SKM-1 (cell line): Measurements from ENCODE around the gene ADSS2.

Experiments
- DNase-seq: peaks from one replicate; lab custom pipeline; 2025; ENCODE audit not compliant: unreplicated experiment; lab: John Stamatoyannopoulos, UW

The ADSS2 gene

GRCh38 chr1:244447024-244447423, 4.7 kb downstream of the ADSS2 start:
- no peak for DNase-seq

GRCh38 chr1:244445320-244446181, 6.2 kb downstream of the ADSS2 start:
- DNase-seq: no peak

- no peak for DNase-seq
These were observed 6.9 kb downstream of the ADSS2 start for GRCh38 chr1:244444854-244445253.

GRCh38 chr1:244442850-244443249, 8.9 kb downstream of the ADSS2 start:
- no peak for DNase-seq

GRCh38 chr1:244439391-244440032, 12.2 kb downstream of the ADSS2 start:
- DNase-seq: no peak

GRCh38 chr1:244437086-244437468, 14.6 kb downstream of the ADSS2 start:
- no peak for DNase-seq

GRCh38 chr1:244436336-244437085, 15.2 kb downstream of the ADSS2 start:
- no peak for DNase-seq

GRCh38 chr1:244435562-244436205, 16.0 kb downstream of the ADSS2 start:
- DNase-seq: no peak

- no peak for DNase-seq
These were observed 20.5 kb downstream of the ADSS2 start for GRCh38 chr1:244431166-244431565.

GRCh38 chr1:244429818-244430217, 21.9 kb downstream of the ADSS2 start:
- DNase-seq: no peak

- DNase-seq: no peak
These were observed 24.1 kb downstream of the ADSS2 start for GRCh38 chr1:244427647-244428046.

- DNase-seq: no peak
These were observed 26.9 kb downstream of the ADSS2 start for GRCh38 chr1:244424649-244425334.

- no peak for DNase-seq
These were observed 29.5 kb downstream of the ADSS2 start for GRCh38 chr1:244422174-244422573.

GRCh38 chr1:244419024-244419423, 32.7 kb downstream of the ADSS2 start:
- DNase-seq: no peak

- DNase-seq: no peak
These were observed 37.2 kb downstream of the ADSS2 start for GRCh38 chr1:244414543-244414942.

- no peak for DNase-seq
These were observed 38.0 kb downstream of the ADSS2 start for GRCh38 chr1:244413736-244414135.

GRCh38 chr1:244412176-244412575, 39.5 kb downstream of the ADSS2 start:
- no peak for DNase-seq

GRCh38 chr1:244409701-244410100, 42.0 kb downstream of the ADSS2 start:
- no peak for DNase-seq

- DNase-seq: no peak
These were observed 45.4 kb downstream of the ADSS2 start for GRCh38 chr1:244406337-244406736.

GRCh38 chr1:244405856-244406255, 45.9 kb downstream of the ADSS2 start:
- DNase-seq: no peak

- no peak for DNase-seq
These were observed 48.3 kb downstream of the ADSS2 start for GRCh38 chr1:244403431-244403830.
